Colonic mucosa (tissue), 4 donors: ENCODE results near the gene KCNIP4. TPM values are rescaled to one million over a fixed set of nuclear protein-coding genes. Genes with fewer than 3 reads are reported as not detected.

Experiments used
- DNase-seq: peaks from one replicate; pipeline ENCODE4 v3.0.0-alpha.2; 2020
- H3K27ac ChIP-seq: fragments of 200-600 bp; one replicate; pipeline ENCODE4 v1.8.0; 2021
- H3K27me3 ChIP-seq: fragments of 200-600 bp; one replicate; pipeline ENCODE4 v1.8.0; 2021
- H3K36me3 ChIP-seq: fragments of 200-600 bp; one replicate; pipeline ENCODE4 v1.8.0; 2021
- H3K4me1 ChIP-seq: fragments of 200-600 bp; one replicate; pipeline ENCODE4 v1.8.0; 2021; ENCODE audit warnings: mild to moderate bottlenecking
- H3K4me3 ChIP-seq: fragments of 200-600 bp; one replicate; pipeline ENCODE4 v1.8.0; 2021
- H3K9ac ChIP-seq, 2 donors: one replicate each; pipeline ENCODE4 v1.7.0; 2013; ENCODE audit warnings: control low read depth in 2 of 2, low read depth in 2 of 2, low read length in 2 of 2
- H3K9me3 ChIP-seq: fragments of 200-600 bp; one replicate; pipeline ENCODE4 v1.8.0; 2021
- intact Hi-C: fragments of 100-400 bp; cut with DNase I; formaldehyde crosslinking; loops from one replicate; pipeline ENCODE4 v1.14.1; 2022
- total RNA-seq, 2 donors: library from RNA; stranded (reverse); fragmentation: NEBNext Ultra II Directional in 1 of 2; extraction: Animal tissue kit (Norgen Biotek cat#: 25700) in 1 of 2; gene quantifications; one replicate each; pipeline ENCODE4 v1.2.1, GENCODE V29; 2021
- TF ChIP-seq, protein P1 (sequence below): fragments of 200-600 bp; IDR thresholded peaks from one replicate; pipeline ENCODE4 v1.8.0; 2022; ENCODE audit warnings: antibody characterized with exemption, mild to moderate bottlenecking
- donor health status: healthy.
- donor health status: DM: no; HTN: no; CAD: no.
- donor health status: DM: no; HTN: no; CAD: no.

The KCNIP4 gene
- total RNA-seq, 2 donors from 2014 or later = 0.67 to 1.2 TPM

DNA sequence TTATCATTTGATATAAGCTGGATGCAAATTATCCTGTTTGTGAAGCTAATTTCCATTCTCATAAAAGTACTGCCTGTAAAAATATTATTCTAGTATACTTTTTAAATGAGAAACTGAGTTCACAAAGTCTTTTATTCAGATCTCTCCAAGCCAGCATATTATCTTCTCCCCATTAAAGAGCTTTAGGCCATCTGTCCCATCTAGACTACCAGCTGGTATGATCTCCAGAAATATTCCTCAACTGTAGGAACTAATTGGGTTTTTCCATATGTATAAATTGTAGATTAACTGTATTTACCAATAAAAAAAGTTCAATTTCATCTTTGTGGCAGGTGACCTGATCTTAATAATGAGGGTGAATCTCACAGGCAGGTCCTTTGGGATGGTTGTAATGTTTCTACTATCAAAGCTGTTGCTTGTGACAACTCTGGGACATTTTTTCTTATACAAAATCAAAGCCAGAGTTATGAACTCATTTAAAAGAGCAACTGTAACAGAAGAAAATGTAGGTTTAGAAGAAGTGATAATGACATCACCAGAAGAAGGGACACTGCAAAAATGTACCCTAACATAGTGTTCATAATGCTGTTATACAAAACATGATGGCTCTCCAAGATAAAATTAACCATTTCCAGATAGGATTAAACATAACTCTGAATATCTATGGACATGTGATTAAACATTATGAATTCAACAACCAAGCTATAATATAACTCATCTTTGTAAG is 132.8 kb downstream of the KCNIP4 start:
- intact Hi-C loops = no loop called here
- Histone ChIP-seq H3K4me3 (no peak overlapping the region), H3K27ac (no peak overlapping the region), H3K27me3 (no peaks in the 10 kb centered on the region), H3K9ac (no peak overlapping the region), H3K36me3 (no peaks in the 10 kb centered on the region), H3K4me1 (no peaks in the 10 kb centered on the region), H3K9me3 (no peaks in the 10 kb centered on the region)
- DNase-seq = no peak
- TF ChIP-seq, protein P1, sequence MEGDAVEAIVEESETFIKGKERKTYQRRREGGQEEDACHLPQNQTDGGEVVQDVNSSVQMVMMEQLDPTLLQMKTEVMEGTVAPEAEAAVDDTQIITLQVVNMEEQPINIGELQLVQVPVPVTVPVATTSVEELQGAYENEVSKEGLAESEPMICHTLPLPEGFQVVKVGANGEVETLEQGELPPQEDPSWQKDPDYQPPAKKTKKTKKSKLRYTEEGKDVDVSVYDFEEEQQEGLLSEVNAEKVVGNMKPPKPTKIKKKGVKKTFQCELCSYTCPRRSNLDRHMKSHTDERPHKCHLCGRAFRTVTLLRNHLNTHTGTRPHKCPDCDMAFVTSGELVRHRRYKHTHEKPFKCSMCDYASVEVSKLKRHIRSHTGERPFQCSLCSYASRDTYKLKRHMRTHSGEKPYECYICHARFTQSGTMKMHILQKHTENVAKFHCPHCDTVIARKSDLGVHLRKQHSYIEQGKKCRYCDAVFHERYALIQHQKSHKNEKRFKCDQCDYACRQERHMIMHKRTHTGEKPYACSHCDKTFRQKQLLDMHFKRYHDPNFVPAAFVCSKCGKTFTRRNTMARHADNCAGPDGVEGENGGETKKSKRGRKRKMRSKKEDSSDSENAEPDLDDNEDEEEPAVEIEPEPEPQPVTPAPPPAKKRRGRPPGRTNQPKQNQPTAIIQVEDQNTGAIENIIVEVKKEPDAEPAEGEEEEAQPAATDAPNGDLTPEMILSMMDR = no peak

DNA sequence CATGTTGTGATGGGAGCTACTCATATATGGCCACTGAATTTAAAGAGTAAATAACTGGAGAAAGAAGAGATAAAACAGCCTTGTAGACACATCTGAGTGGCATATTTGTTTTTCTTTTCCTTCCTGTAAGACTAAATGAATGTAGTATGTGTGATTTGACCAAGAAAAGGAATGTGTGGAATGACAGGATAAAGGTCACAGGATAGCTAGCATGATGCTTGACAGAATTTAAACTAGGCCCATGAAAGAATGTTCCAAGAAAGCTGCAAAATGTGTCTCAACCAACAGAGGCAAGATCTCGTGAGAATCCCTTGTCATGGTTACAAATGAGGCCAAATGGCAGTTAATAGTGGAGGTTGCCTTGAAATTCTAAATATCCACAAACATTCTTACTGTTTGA is 137.0 kb downstream of the KCNIP4 start:
- Histone ChIP-seq H3K27me3 (no peaks in the 10 kb centered on the region), H3K9ac (no peak overlapping the region), H3K4me3 (no peak overlapping the region), H3K9me3 (no peaks in the 10 kb centered on the region), H3K27ac (no peak overlapping the region), H3K36me3 (no peaks in the 10 kb centered on the region), H3K4me1 (no peaks in the 10 kb centered on the region)
- DNase-seq = no peak
- intact Hi-C loops = no loop called here
- TF ChIP-seq, protein P1 = no peak

DNA sequence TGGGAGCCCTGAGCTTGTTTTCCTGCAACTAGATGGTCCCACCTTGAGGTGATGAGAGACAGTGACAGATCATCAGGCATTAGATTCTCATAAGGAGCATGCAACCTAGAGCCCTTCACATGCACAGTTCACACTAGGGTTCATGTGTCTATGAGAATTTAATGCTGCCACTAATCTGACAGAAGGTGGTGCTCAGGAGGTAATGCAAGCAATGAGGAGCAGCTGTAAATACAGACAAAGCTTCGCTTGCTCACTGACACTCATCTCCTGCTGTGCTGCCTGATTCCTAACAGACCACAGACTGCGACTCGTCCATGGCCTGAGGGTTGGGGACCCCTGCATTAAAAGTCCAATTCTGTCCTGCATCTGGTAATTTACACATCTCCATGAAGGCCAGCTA is 141.6 kb downstream of the KCNIP4 start:
- Histone ChIP-seq H3K27me3 (no peaks in the 10 kb centered on the region), H3K4me1 (no peaks in the 10 kb centered on the region), H3K9me3 (no peaks in the 10 kb centered on the region), H3K4me3 (no peak overlapping the region), H3K9ac (no peak overlapping the region), H3K36me3 (no peaks in the 10 kb centered on the region), H3K27ac (no peak overlapping the region)
- TF ChIP-seq, protein P1 = no peak
- intact Hi-C loops = no loop called here
- no peak for DNase-seq

GRCh38 chr4:21802406-21802805 is 146.2 kb downstream of the KCNIP4 start:
- TF ChIP-seq, protein P1 = no peak
- intact Hi-C loops = no loop called here

DNA sequence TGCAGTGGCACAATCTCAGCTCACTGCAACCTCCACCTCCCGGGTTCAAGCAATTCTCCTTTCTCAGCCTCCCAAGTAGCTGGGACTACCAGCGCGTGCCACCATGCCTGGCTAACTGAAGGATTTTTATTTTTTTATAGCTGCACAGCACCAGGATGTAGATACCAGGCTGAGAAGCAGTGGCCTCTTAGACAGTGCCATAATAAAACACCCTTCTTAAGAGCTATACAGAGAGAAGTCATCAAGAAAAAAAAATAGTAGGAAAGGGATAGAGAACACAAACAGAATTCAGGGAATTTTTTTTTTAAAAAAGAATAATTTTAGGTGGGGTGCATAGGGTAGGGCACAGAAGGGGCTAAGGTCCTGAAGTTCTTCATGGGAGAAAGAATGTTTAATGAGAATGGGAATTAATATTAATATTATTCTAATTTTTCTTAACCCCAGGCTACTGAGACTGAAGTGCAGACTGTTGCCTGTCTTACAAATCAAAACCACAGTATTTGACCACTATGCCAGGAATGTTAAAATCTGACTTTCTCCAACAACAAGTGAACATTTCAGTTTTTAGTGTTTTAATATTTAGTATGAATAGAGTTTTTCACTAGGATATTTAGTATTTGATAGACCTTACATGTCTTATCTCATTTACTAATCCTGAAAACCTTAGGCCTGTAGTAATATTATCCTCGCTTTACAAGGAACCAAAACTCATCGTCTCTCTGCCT is 146.7 kb downstream of the KCNIP4 start:
- H3K9me3 ChIP-seq = no peaks in the 10 kb centered on the region
- TF ChIP-seq, protein P1 = no peak

More at GRCh38 chr4:21802406-21802805, 146.2 kb downstream of the KCNIP4 start:
- DNase-seq = no peak
- H3K9ac ChIP-seq = no peak overlapping the region
- no peak overlapping the region for H3K4me3 ChIP-seq
- no peaks in the 10 kb centered on the region for H3K27me3 ChIP-seq
- no peak overlapping the region for H3K27ac ChIP-seq
- no peaks in the 10 kb centered on the region for H3K36me3 ChIP-seq
- no peaks in the 10 kb centered on the region for H3K4me1 ChIP-seq
- H3K9me3 ChIP-seq = no peaks in the 10 kb centered on the region

More for the DNA sequence above, 146.7 kb downstream of the KCNIP4 start:
- no peak overlapping the region for H3K27ac ChIP-seq
- intact Hi-C loops = no loop called here
- H3K36me3 ChIP-seq = no peaks in the 10 kb centered on the region
- H3K4me1 ChIP-seq = no peaks in the 10 kb centered on the region
- DNase-seq = no peak
- H3K9ac ChIP-seq = no peak overlapping the region
- H3K4me3 ChIP-seq = no peak overlapping the region
- H3K27me3 ChIP-seq = no peaks in the 10 kb centered on the region
